Astrocyte of the spinal cord (primary cell): ENCODE results near the gene EIPR1.

Experiments
- DNase-seq: peaks from one replicate; pipeline ENCODE4 v3.0.0; 2011; ENCODE audit warnings: low read depth, low spot score
- H3K4me3 ChIP-seq: 2 replicates; pipeline ENCODE4 v1.5.1; 2011; ENCODE audit warnings: low read depth, mild to moderate bottlenecking, low read length, moderate library complexity
- CTCF ChIP-seq: IDR thresholded peaks from 2 replicates; pipeline ENCODE4 v1.5.1; 2012; ENCODE audit warnings: low read depth, mild to moderate bottlenecking, low read length, inconsistent platforms
- in situ Hi-C: cut with HindIII; loops from 2 replicates; pipeline ENCODE4 v1.10.0; 2017; ENCODE audit warnings: low sequenced_read_pairs

The EIPR1 gene

DNA sequence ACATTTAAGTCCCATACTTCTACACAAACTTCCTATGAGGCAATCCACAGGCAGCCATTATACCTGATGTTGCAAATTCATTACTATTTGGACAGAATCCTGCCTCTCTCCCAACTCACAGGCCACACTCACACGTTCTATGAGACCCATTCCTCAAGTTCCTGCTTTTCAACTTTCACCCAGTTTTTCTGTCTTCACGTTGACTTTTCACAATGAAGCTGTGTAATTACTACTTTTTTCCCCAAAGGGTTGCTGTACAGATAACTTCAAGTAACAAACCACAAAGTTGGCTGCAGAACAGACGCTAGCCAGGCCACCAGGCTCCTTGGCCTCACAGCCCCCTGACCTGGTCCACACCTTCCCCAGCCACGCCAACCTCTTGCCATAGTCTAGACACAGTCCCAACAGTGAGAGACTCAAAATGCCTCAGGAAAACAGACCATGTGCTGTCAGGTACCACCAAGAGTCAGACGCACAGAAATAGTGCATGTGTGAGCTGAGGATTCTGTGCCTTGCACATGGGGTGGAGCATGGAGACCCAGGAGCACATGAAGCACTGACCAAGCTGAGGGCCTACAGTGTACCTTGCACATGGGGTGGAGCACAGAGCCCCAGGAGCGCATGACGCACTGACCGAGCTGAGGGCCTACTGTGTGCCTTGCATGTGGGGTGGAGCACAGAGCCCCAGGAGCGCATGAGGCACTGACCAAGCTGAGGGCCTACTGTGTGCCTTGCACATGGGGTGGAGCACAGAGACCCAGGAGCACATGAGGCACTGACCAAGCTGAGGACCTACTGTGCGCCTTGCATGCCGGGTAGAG, 61.0 kb downstream of the EIPR1 start:
- H3K4me3 ChIP-seq: no peak overlapping the region
- no peak for DNase-seq
- in situ Hi-C loops: no loop called here
- no peak for TF ChIP-seq CTCF

DNA sequence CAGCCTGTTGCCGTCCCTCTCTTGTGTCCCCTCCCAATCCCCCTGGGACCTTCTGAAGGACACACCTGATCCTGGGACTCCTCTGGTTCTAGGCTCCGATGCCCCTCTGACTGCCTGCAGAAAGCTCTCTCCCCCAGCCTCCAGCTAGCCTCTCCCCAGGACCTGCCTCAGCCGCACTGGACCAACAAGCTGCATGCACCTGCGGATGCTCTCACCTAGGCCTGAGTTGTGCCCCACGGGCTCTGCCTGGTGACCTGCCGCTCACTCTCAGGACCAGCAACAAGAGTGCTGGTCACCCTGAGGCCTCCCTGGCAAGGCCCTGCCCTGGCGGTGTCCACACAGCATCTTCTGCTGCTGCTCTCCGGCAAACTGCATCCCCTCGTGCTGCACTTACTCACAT, 63.0 kb downstream of the EIPR1 start:
- in situ Hi-C loops: no loop called here
- TF ChIP-seq CTCF: no peak
- DNase-seq: no peak
- no peak overlapping the region for H3K4me3 ChIP-seq

DNA sequence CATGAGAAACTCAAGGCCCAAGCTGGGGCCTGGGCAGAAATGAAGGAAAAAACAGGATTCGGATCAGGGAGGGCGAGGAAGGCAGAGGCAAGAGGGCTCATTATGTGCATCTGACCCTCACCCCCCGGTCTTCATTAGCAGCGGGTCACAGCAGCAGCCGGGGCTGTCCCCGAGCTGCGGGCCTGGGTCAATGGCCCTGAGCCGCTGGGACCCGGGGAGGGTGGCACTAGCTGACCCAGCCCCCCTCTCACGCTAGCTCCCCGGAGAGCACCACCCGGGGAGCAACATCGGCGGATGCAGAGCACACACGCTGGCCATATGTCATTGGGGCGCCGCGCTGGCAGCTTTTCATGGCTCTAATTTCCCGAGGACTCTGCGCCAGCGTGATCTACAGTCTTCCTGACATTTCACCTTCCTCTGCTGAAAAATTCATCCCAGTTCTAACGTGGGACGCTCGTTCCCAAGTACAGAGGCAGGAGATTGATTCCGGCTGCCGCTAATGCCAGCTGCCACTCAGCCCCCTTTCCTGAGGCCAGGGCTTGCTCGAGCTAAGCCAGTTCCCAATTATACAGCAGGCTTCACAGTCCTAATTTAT, 63.7 kb downstream of the EIPR1 start:
- TF ChIP-seq CTCF: no peak

GRCh38 chr2:3312576-3313345, 64.9 kb downstream of the EIPR1 start:
- TF ChIP-seq CTCF: no peak
- H3K4me3 ChIP-seq: no peak overlapping the region
- in situ Hi-C loops: no loop called here
- no peak for DNase-seq

More for the DNA sequence above, 63.7 kb downstream of the EIPR1 start:
- no peak overlapping the region for H3K4me3 ChIP-seq
- DNase-seq: no peak
- in situ Hi-C loops: no loop called here

GRCh38 chr2:3311601-3312000, 66.0 kb downstream of the EIPR1 start:
- TF ChIP-seq CTCF: no peak
- H3K4me3 ChIP-seq: no peak overlapping the region
- in situ Hi-C loops: no loop called here
- no peak for DNase-seq

GRCh38 chr2:3309496-3310355, 67.9 kb downstream of the EIPR1 start:
- no peak for DNase-seq
- no peak for TF ChIP-seq CTCF
- H3K4me3 ChIP-seq: no peak overlapping the region
- in situ Hi-C loops: no loop called here
